MM.1S (cell line): Measurements from ENCODE around the gene HOXB5.
A peak's percentile ranks its signal among the peaks of the same experiment; 100 is the strongest.

Experiments
- DNase-seq: peaks from one replicate; pipeline ENCODE4 v3.0.0-alpha.2; 2015
- H2AFZ ChIP-seq: fragments of 300-600 bp; sonication (generic); 2 replicates; pipeline ENCODE4 v1.6.0; 2016; ENCODE audit warnings: antibody characterized with exemption, low read length
- H3F3A ChIP-seq: fragments of 300-600 bp; sonication (generic); 2 replicates; pipeline ENCODE4 v1.6.1; 2016; ENCODE audit warnings: mild to moderate bottlenecking, antibody characterized with exemption, low read length, moderate library complexity, mixed read lengths; ENCODE audit not compliant: insufficient read depth
- H3K27ac ChIP-seq: fragments of 300-600 bp; sonication (generic); 2 replicates; pipeline ENCODE4 v1.5.1; 2016; ENCODE audit warnings: mild to moderate bottlenecking, low read length
- H3K27me3 ChIP-seq: fragments of 300-600 bp; sonication (generic); replicated peaks from 2 replicates; pipeline ENCODE4 v1.6.0; 2016; ENCODE audit warnings: low read length; ENCODE audit not compliant: insufficient read depth
- H3K36me3 ChIP-seq: fragments of 300-600 bp; sonication (generic); replicated peaks from 2 replicates; pipeline ENCODE4 v1.6.1; 2016; ENCODE audit warnings: mild to moderate bottlenecking, low read length, mixed read lengths; ENCODE audit not compliant: insufficient read depth
- H3K4me1 ChIP-seq: fragments of 300-600 bp; sonication (generic); 2 replicates; pipeline ENCODE4 v1.6.1; 2016; ENCODE audit warnings: low read length, mixed read lengths
- H3K4me2 ChIP-seq: fragments of 300-600 bp; sonication (generic); 2 replicates; pipeline ENCODE4 v1.6.0; 2016; ENCODE audit warnings: low read depth, low read length
- H3K4me3 ChIP-seq: fragments of 300-600 bp; sonication (generic); 2 replicates; pipeline ENCODE4 v1.5.1; 2016; ENCODE audit warnings: low read length, mixed read lengths
- H3K79me2 ChIP-seq: fragments of 300-600 bp; sonication (generic); 2 replicates; pipeline ENCODE4 v1.6.1; 2016; ENCODE audit warnings: mixed run types, low read length, mixed read lengths
- H3K9ac ChIP-seq: fragments of 300-600 bp; sonication (generic); 2 replicates; pipeline ENCODE4 v1.6.1; 2016; ENCODE audit warnings: low read length, mixed read lengths
- H3K9me2 ChIP-seq: fragments of 300-600 bp; sonication (generic); replicated peaks from 2 replicates; pipeline ENCODE4 v1.6.1; 2016; ENCODE audit warnings: mild to moderate bottlenecking, low read length, mixed read lengths; ENCODE audit not compliant: insufficient read depth
- H3K9me3 ChIP-seq: fragments of 300-600 bp; sonication (generic); replicated peaks from 2 replicates; pipeline ENCODE4 v1.6.1; 2016; ENCODE audit warnings: mild to moderate bottlenecking, low read length, mixed read lengths; ENCODE audit not compliant: insufficient read depth
- H4K20me1 ChIP-seq: fragments of 300-600 bp; sonication (generic); 2 replicates; pipeline ENCODE4 v1.6.1; 2016; ENCODE audit warnings: mild to moderate bottlenecking, low read length, moderate library complexity, mixed read lengths; ENCODE audit not compliant: insufficient read depth
- EZH2 ChIP-seq: fragments of 300-600 bp; sonication (generic); optimal IDR thresholded peaks from 2 replicates; pipeline ENCODE3; 2017; ENCODE audit warnings: low read depth, mild to moderate bottlenecking, antibody characterized with exemption, low read length, mixed read lengths
- EZH2phosphoT487 ChIP-seq: fragments of 300-600 bp; sonication (generic); IDR thresholded peaks from 2 replicates; pipeline ENCODE4 v1.6.1; 2018; ENCODE audit warnings: antibody characterized with exemption, low read length
- TF ChIP-seq, protein P1 (sequence below): fragments of 300-600 bp; sonication (generic); IDR thresholded peaks from 2 replicates; pipeline ENCODE4 v1.5.1; 2016; ENCODE audit warnings: antibody characterized with exemption, low read length, mixed read lengths

Gene HOXB5

DNA sequence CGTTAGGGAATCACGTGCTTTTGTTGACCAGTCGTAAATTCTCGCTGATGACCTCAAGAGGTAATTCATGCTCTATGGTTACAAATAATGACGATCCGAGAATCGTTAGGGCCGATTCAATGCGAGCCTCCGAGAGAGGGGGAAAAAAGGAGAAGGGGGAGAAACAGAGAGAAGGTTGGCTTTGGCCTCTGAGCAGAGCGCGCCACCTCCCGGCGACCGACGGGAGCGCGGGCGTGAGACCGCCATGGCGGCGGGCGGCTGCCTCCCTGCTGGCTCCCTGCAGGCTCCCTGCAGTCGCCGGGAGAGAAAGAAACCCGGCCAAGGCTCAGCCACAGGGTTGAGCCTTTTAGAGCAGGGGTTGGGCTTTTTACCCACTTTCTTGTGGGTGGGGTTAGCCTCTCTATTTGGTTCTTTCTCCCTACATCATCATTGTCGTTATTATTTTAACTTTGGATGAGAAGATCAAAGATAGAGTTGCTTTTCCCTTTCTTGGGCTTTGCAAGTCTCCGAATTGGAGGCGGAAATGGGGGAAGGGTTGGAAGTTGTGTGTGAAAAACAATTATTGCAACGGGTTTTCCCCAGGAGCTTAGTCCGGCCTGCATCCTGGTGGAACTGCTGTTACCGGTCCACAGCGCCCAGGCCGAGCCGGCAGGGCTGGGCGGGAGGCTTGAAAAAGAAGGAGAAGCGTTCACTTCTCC lies 410 bp upstream of the HOXB5 start:
- Histone ChIP-seq H3K4me3 (peak overlapping the region; percentile 65), H4K20me1 (no peaks in the 10 kb centered on the region), H2AFZ (peak overlapping the region; percentile 63; the same call in 1 of the 2 replicates), H3K4me1 (no peaks in the 10 kb centered on the region), H3K79me2 (no peaks in the 10 kb centered on the region), H3K4me2 (peak overlapping the region; percentile 99), H3K36me3 (no peaks in the 10 kb centered on the region), H3K27ac (no peak overlapping the region), H3K9me2 (no peaks in the 10 kb centered on the region), H3K9me3 (no peaks in the 10 kb centered on the region), H3K9ac (no peak overlapping the region), H3F3A (no peaks in the 10 kb centered on the region), H3K27me3 (peaks cover 46% of the 10 kb centered on the region)
- DNase-seq, result peak; percentile 59
- TF ChIP-seq, protein P1, sequence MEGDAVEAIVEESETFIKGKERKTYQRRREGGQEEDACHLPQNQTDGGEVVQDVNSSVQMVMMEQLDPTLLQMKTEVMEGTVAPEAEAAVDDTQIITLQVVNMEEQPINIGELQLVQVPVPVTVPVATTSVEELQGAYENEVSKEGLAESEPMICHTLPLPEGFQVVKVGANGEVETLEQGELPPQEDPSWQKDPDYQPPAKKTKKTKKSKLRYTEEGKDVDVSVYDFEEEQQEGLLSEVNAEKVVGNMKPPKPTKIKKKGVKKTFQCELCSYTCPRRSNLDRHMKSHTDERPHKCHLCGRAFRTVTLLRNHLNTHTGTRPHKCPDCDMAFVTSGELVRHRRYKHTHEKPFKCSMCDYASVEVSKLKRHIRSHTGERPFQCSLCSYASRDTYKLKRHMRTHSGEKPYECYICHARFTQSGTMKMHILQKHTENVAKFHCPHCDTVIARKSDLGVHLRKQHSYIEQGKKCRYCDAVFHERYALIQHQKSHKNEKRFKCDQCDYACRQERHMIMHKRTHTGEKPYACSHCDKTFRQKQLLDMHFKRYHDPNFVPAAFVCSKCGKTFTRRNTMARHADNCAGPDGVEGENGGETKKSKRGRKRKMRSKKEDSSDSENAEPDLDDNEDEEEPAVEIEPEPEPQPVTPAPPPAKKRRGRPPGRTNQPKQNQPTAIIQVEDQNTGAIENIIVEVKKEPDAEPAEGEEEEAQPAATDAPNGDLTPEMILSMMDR, result peak; percentile 94
- no peak for TF ChIP-seq EZH2

DNA sequence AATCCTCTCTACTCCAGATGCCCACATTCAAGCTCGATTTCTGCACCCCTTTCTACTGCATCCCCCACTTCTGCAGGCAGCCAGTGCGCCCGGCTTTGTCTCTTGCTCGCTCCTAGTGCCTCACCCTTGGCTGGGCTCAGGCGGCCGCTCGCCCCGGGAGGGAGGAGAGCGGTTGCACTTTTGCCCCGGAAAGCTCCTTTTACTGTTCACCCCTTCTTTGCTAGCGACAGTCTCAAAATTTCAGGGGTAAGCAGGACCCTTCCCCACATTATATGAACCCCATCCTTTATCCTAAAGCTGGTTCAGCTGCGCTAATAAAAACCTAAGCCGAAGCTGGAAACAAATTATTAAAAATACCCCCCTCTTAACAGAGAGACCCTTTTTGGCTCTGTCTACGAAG lies 1.0 kb downstream of the HOXB5 start:
- no peaks in the 10 kb centered on the region for H3F3A ChIP-seq
- no peak overlapping the region for H3K27ac ChIP-seq
- H3K9me2 ChIP-seq, result no peaks in the 10 kb centered on the region
- no peak overlapping the region for H3K9ac ChIP-seq
- no peaks in the 10 kb centered on the region for H3K36me3 ChIP-seq
- no peaks in the 10 kb centered on the region for H3K79me2 ChIP-seq
- no peaks in the 10 kb centered on the region for H4K20me1 ChIP-seq
- DNase-seq, result no peak
- H3K27me3 ChIP-seq, result peaks cover 43% of the 10 kb centered on the region
- peak overlapping the region; percentile 99 for H3K4me2 ChIP-seq
- no peak overlapping the region; the same call in 1 of the 2 replicates for H2AFZ ChIP-seq
- H3K4me1 ChIP-seq, result peaks cover under 1% of the 10 kb centered on the region; the same call in 1 of the 2 replicates
- no peaks in the 10 kb centered on the region for H3K9me3 ChIP-seq
- H3K4me3 ChIP-seq, result peak overlapping the region; percentile 65; the same call in 1 of the 2 replicates
- no peak for TF ChIP-seq EZH2
- TF ChIP-seq, protein P1, result no peak
- TF ChIP-seq EZH2phosphoT487, result no peak

DNA sequence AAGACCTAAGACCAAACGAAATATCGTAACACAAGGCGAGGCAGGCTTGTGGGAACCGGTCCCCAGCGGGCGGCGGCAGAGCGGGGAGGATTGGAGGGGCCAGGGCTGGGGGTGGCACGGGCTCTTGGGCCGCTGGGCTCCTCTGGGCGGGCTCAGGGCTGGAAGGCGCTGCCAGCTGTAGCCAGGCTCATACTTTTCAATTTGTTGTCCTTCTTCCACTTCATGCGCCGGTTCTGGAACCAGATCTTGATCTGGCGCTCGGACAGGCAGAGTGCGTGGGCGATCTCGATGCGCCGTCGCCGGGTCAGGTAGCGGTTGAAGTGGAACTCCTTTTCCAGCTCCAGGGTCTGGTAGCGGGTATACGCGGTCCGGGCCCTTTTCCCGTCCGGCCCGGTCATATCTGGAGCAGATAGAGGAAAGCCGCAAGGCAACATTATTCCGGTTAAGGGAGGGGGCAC lies 1.5 kb downstream of the HOXB5 start:
- Histone ChIP-seq H3K36me3 (no peaks in the 10 kb centered on the region), H3K9ac (no peak overlapping the region), H3K9me2 (no peaks in the 10 kb centered on the region), H4K20me1 (no peaks in the 10 kb centered on the region), H3K79me2 (no peaks in the 10 kb centered on the region), H3F3A (no peaks in the 10 kb centered on the region), H3K27me3 (peaks cover 38% of the 10 kb centered on the region), H3K4me2 (no peak overlapping the region), H3K4me3 (no peak overlapping the region), H3K27ac (no peak overlapping the region), H3K4me1 (peaks cover 5% of the 10 kb centered on the region), H2AFZ (no peak overlapping the region), H3K9me3 (no peaks in the 10 kb centered on the region)
- no peak for DNase-seq
- TF ChIP-seq EZH2phosphoT487 (no peak), EZH2 (no peak)
- TF ChIP-seq, protein P1, result no peak
